HG03342 (cell line): ENCODE measurements around the gene SLC22A3.
A peak's percentile ranks its signal among the peaks of the same experiment; 100 is the strongest.
"Not testable (repeated sequence)": the region's sequence is repeated elsewhere in the genome, so short reads cannot be mapped to it uniquely, and the experiment has no call there.

Experiments
- ATAC-seq: cut with Tn5 transposase; IDR thresholded peaks from one replicate; pipeline ENCODE4 v1.9.1; 2021; ENCODE audit warnings: mild to moderate bottlenecking, moderate library complexity; ENCODE audit not compliant: unreplicated experiment

The SLC22A3 gene

DNA sequence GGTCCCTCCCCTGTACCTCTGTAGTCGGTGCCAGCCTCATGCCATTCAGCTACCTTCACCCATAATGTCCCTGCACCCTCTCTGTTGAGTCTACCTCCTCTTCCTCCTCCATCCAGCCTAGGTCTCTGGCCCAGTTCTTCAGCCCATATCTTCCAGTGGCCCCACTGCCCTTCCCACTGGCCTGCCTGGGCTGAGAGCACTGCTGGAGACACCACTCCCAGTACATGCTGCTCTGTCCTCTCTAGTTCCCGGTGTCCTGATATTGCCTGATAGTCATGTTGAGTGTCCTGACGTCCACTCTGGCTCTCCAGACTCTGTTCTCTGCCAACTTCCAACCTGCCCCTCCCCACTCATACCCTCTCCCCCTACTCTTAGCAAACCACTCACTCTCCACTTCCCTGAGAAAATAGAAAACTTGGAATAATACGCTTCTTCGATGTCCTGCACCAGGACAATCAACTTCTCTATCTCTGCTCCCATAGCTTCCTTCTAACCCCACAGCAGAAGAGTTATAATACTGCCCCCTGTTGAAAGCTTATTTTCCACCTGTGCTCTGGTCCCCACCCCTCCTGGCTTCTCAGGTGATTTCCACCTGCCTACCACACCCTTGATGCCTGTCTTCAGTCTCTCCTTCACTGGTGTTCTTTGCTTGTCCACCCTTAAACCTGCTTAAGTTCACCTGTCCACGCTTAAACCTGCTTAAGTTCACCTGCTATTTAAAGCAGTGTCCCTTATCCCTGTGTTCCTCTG is 19.8 kb downstream of the SLC22A3 start:
- ATAC-seq: no peak

- no peak for ATAC-seq
These were observed 20.5 kb downstream of the SLC22A3 start for GRCh38 chr6:160368670-160369069.

DNA sequence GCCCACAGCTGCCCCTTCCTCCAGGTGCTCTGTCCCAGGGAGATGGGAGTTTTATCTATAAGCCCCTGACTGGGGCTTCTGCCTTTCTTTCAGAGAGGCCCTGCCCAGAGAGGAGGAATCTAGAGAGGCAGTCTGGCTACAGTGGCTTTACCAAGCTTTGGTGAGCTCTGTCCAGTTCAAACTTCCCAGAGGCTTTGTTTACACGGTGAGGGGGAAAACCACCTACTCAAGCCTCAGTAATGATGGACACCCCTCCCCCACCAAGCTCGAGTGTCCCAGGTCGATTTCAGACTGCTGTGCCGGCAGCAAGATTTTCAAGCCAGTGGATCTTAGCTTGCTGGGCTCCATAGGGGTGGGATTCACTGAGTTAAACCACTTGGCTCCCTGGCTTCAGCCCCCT is 25.4 kb downstream of the SLC22A3 start:
- not testable (repeated sequence) for ATAC-seq

DNA sequence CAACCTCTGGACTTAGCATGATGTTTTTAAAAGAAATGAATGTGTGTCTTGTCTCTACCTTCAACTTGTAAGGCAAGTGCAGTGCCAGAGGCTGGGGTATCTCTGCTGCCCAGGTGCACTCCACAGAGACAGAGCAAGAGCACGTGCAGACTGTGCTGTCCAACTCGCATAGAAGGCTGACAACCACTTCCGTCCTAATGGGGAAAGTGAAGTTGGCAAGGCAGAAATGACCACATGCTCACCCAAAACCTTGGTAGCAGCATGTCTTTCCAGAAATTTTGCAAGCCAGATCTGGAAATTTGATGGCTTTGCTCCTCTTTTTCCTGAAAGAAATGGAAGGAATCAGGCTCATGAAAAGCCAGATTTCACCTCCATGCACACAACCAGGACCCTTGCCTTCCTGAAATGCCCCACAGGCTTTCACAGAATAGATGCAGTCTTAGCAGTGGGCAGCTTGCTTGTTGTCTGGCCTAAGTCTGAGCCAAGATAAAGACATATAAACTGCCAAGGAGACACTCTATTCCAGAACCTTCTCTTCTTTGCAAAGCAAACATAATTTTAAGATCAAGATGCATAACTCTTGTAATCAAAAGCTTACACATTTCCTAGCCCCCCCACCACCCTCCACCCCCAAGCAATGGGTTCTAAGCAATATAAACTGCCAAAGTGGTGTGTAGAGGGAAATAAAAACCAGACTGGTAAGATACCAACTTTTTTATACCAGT is 26.8 kb downstream of the SLC22A3 start:
- no peak for ATAC-seq

DNA sequence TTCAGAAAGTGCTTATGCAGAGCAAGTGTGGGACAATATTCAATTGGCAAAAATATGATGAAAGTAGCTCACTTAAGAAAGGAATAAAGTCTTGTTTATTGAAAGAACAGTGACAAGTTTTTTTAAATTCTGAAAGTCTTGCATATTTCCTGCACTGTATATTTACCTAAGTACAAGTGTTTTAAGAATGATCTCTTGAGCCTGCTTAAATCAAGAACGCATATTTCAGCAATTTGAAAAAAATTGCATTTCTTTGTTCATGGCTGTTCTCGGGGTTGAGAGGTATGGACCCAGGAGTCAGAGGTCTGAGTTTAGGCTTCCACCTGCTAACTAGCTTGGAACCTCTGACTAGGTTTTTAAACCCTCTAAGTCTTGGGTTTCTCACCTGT is 27.4 kb downstream of the SLC22A3 start:
- ATAC-seq: no peak

- no peak for ATAC-seq
These were observed 28.3 kb downstream of the SLC22A3 start for GRCh38 chr6:160376445-160376844.

DNA sequence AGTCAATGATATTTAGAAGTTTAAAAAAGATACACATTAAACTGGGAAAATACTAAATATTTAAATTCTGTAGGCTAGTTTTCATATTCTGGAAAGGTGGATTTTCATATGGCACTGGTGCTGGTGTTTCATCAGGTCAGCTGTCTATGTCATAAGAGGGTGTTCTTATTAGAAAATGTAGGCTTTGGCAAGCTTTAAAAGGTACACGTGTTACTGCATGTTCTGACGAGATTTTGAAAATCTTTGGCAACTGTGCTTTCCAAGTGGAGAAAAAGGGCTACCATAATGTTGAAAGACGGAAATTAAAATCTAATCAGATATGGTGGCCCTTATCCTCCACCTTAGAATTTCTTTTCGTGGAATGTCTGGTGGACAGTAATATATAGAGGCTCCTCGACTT is 30.0 kb downstream of the SLC22A3 start:
- ATAC-seq: no peak

DNA sequence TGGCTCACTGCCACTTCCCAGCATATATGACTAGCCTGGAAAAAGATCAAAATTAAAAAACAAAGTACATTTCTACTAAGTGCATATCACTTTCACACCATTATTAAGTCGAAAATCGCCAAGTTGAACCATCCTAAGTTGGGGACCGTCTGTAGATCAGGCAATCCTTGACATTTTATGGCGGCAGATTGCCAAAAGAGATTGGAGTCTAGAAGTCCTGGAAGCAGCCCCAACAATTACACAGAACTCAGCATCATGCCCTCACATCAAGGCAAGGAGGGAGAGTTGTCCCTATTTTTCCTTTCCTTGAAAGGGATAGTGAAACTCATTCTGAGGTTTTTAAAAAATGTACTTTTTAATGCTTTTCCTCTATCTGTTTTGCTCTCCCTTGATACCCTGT is 30.7 kb downstream of the SLC22A3 start:
- ATAC-seq: no peak

- ATAC-seq: no peak
These were observed 31.3 kb downstream of the SLC22A3 start for GRCh38 chr6:160379466-160379865.

GRCh38 chr6:160382946-160383345 is 34.8 kb downstream of the SLC22A3 start:
- ATAC-seq: no peak

GRCh38 chr6:160386869-160387530 is 38.8 kb downstream of the SLC22A3 start:
- ATAC-seq: no peak

DNA sequence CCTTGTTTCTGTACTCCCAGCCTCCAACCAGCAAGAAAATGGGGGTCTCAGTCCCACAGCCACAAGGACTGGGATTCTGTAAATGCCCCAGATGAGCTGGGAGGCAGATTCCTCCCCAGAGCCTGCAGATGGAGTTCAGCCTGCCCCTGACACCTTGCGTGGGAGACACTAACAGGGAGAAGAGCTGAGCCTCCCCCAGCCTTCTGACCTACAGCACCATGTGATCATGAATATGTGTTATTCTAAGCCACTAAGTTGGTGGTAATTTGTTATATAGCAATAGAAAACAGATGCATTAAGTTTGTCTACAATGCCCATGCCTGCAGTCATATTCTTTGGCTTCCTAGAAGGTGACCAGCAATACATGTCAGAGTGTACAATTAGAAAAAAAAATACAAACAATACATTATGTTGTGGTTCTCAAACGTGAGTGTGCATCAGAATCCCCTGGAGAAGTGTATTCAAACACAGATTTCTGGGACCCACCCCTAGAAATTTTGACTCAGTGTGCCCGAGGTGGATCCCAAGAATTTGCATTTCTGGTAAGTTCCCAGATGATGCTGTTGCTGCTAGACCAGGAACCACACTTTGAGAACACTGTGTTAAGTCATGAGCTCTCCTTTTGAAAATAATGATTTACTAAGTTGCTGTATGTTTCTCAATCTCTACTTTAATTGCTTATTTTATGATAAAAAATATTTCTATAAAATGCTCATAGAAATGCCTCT is 39.9 kb downstream of the SLC22A3 start:
- ATAC-seq: no peak

DNA sequence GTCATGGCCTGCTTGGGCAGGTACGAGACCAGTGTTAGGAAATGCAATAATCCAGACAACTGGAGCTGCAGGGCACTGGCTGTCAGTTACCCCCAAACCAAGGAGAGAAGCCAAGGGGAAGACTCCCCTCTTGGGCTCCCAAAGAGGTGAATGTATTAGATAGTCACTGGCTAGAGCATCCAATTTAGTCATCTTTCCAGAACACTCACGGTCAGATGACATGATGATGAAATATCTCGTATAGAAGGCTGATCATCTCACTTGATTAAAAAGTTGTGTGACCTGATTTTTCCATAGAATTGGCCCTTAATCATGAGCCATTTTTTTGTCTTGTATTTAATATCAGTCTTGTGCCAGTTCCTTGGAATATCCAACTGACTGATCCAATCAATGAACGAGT is 40.7 kb downstream of the SLC22A3 start:
- no peak for ATAC-seq

- ATAC-seq: no peak
These were observed 43.4 kb downstream of the SLC22A3 start for GRCh38 chr6:160391419-160392116.

GRCh38 chr6:160393442-160393841 is 45.3 kb downstream of the SLC22A3 start:
- ATAC-seq: not testable (repeated sequence)

- ATAC-seq: no peak
These were observed 45.9 kb downstream of the SLC22A3 start for GRCh38 chr6:160393891-160394653.

- ATAC-seq: no peak
These were observed 46.5 kb downstream of the SLC22A3 start for GRCh38 chr6:160394654-160395035.

DNA sequence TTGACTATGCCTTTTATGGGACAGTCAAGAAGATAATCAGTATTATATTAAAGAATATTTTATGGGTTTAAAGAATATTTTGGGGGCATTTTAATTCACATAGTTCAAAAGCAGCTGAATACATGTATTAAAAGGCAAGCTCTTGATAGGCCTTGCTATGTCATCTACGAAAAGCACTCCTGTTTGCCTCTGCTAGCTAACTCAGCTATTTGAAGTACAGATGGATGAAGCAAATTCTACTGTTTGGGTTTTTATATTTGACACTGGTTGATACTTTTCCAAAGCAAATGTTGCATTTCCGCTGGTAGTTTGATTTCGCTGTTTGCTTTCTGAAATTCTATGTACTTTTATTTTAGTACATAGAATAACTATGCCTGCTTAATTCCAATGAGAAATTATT is 47.0 kb downstream of the SLC22A3 start:
- ATAC-seq: no peak

DNA sequence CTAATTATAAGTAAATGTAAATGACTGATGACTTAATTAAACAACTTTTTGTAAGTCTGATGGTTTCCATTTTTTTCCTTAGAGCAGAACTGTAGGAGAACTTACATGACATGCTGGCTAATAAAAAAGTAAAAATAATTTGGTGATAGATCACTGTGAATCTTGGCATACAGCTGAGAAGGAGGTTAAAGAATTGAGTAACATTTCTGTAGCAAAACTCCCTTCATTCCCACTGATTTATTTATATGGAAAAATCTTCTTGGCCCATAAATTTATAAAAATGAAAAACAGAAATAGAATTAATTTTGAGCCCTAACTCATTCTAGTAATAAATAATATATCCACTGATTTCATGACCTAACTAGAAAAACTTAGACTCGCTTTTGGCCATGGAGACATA is 48.1 kb downstream of the SLC22A3 start:
- ATAC-seq: no peak

GRCh38 chr6:160398674-160399271 is 50.6 kb downstream of the SLC22A3 start:
- ATAC-seq: peak; percentile 99
